Spleen (tissue), 11 donors: Measurements from ENCODE around the gene PCSK4. TPM values are rescaled to one million over a fixed set of nuclear protein-coding genes. Genes with fewer than 3 reads are reported as not detected.

Experiments used
- DNase-seq: peaks from one replicate; pipeline ENCODE4 v3.0.0-alpha.2; 2020
- H3K27ac ChIP-seq, 8 donors: fragments of 200-600 bp; sonication (generic) in 7 of 8; 1 replicate in 4 of 8; 2 replicates in 4 of 8; pipeline versions ENCODE4 v1.5.0 to v1.8.0; 2016 to 2021; ENCODE audit warnings: inconsistent platforms in 4 of 8, mild to moderate bottlenecking in 4 of 8, moderate library complexity in 1 of 8
- H3K27me3 ChIP-seq, 7 donors: fragments of 200-600 bp; sonication (generic) in 6 of 7; replicated peaks in 1 of 7; 1 replicate in 4 of 7; 2 replicates in 3 of 7; pipeline versions ENCODE4 v1.5.0 to v1.8.0; 2016 to 2021; ENCODE audit warnings: inconsistent platforms in 3 of 7, mild to moderate bottlenecking in 1 of 7
- H3K36me3 ChIP-seq, 6 donors: fragments of 200-600 bp; sonication (generic) in 5 of 6; 1 replicate in 4 of 6; 2 replicates in 2 of 6; pipeline versions ENCODE4 v1.5.0 to v1.8.0; 2016 to 2021; ENCODE audit warnings: inconsistent platforms in 2 of 6
- H3K4me1 ChIP-seq, 6 donors: fragments of 200-600 bp; sonication (generic) in 5 of 6; 1 replicate in 3 of 6; 2 replicates in 3 of 6; pipeline versions ENCODE4 v1.5.0 to v1.8.0; 2016 to 2021; ENCODE audit warnings: inconsistent platforms in 3 of 6
- H3K4me3 ChIP-seq, 8 donors: fragments of 200-600 bp; sonication (generic) in 7 of 8; 1 replicate in 4 of 8; 2 replicates in 4 of 8; pipeline versions ENCODE4 v1.5.0 to v1.8.0; 2016 to 2021; ENCODE audit warnings: inconsistent platforms in 4 of 8, mild to moderate bottlenecking in 4 of 8, moderate library complexity in 2 of 8
- H3K9me3 ChIP-seq, 8 donors: fragments of 200-600 bp; sonication (generic) in 7 of 8; 1 replicate in 4 of 8; 2 replicates in 4 of 8; pipeline versions ENCODE4 v1.5.0 to v1.8.0; 2016 to 2021; ENCODE audit warnings: inconsistent platforms in 4 of 8
- CTCF ChIP-seq, 11 experiments: fragments of 200-600 bp in 7 of 11; fragments of 450-650 bp in 4 of 11; sonication (generic) in 4 of 11; IDR thresholded peaks in 8 of 11; conservative IDR thresholded peaks in 3 of 11; 1 replicate in 7 of 11; 2 replicates in 4 of 11; pipeline versions ENCODE4 v1.4.0 to v1.8.0; 2016 to 2021; ENCODE audit warnings: antibody characterized with exemption in 11 of 11, inconsistent platforms in 4 of 11, mild to moderate bottlenecking in 1 of 11
- POLR2A ChIP-seq, 3 donors: fragments of 450-650 bp; IDR thresholded peaks; one replicate each; pipeline ENCODE4 v1.5.1; 2017; ENCODE audit warnings: antibody characterized with exemption in 3 of 3, mild to moderate bottlenecking in 1 of 3
- POLR2AphosphoS5 ChIP-seq, 3 donors: sonication (generic); formaldehyde crosslinking; IDR thresholded peaks; one replicate each; pipeline ENCODE4 v1.5.1; 2017; ENCODE audit warnings: antibody characterized with exemption in 3 of 3
- WGBS, 5 donors: extraction: QIAGEN DNeasy Blood & Tissue Kit in 3 of 5; methylation state at CpG; one replicate each; pipeline versions ENCODE4 v1.1.5 to v1.1.7; 2013 to 2018; 5-methylcytosine and 5-hydroxymethylcytosine counted together
- intact Hi-C: fragments of 100-400 bp; cut with DNase I; formaldehyde crosslinking; loops from one replicate; pipeline ENCODE4 v1.15.0; 2023; ENCODE audit warnings: low total_unique reads
- polyA plus RNA-seq, 3 donors: library from polyadenylated mRNA; stranded (reverse); fragments of 200-250 nt; gene quantifications; one replicate each; pipeline ENCODE4 v1.2.1, GENCODE V29; 2013
- total RNA-seq, 7 donors: library from RNA; depleted of rRNA in 3 of 7; stranded (reverse); fragments of >200 nt in 3 of 7; fragmentation: NEBNext Ultra II Directional in 4 of 7; extraction: Animal tissue kit (Norgen Biotek cat#: 25700) in 4 of 7; gene quantifications; one replicate each; pipeline versions ENCODE4 v1.1.0 to v1.2.1, GENCODE V29; 2016 to 2021
- donor health status: healthy with polysubstance abuse.
- donor health status: DM: no; HTN: no; CAD: no; lungs with moderate emphysema.
- donor health status: DM: no; HTN: no; CAD: no.
- donor health status: Bipolar disorder and iron deficiency.
- donor health status: healthy.
- donor health status: DM: no; HTN: no; CAD: no.
- donor health status: DM: yes; HTN: yes; CAD: no.

Gene PCSK4
- total and polyA plus RNA-seq, 10 donors, result 1.1 to 4.2 (median 1.9) TPM

DNA sequence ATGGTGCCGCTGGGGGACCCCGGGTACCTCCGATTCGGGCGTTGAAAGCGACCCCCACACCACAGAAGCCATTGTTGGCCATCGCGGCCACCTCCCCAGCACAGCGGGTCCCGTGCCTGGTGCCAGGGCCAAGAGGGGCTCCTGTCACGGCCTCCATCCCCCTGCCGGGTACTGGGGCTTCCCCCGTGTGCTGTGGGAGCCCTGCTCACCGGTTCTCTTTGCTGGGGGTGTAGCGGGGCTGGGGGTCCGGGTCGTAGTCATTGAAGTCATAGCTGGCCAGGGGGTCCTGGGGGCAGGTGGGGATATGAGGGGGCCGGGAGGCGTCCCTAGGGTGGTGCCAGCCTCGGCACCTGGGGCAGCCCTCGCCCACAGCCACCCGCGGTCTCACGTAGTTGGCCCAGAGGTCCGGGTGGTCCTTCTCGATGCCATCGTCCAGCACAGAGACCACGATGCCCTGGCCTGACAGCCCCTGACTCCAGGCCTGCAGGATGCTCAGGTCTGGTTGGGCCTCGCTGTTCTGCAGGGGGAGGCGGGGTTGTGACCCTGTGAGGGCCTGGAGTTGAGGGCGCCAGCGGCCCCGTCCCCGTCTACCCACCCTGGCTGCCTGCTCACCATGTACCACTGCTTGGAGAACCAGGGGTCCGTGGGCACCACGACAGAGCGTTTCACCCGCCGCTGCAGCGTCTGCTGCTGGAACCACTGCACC is 2.4 kb downstream of the PCSK4 start:
- Histone ChIP-seq H3K4me3 (no peak overlapping the region), H3K27ac (no peak overlapping the region), H3K9me3 (no peaks in the 10 kb centered on the region), H3K36me3 (no peaks in the 10 kb centered on the region), H3K27me3 (peaks cover 0 to 35% (median 0%) of the 10 kb centered on the region in 7 donors), H3K4me1 (peaks cover 6 to 34% (median 19%) of the 10 kb centered on the region in 6 donors)
- TF ChIP-seq POLR2AphosphoS5 (IDR thresholded peaks at IDR 0.05) (no peak), POLR2A (IDR thresholded peaks at IDR 0.05) (no peak), CTCF (IDR thresholded peaks at IDR 0.05 in 8 of 11, conservative IDR thresholded peaks at IDR 0.05 in 3 of 11) (no peak)
- 87 to 88% (median 88%) methylated on average over 31 to 40 of the region's 40 CpGs for WGBS, 5 donors
- peak; percentile 78 for DNase-seq
- intact Hi-C loops, result no loop called here

DNA sequence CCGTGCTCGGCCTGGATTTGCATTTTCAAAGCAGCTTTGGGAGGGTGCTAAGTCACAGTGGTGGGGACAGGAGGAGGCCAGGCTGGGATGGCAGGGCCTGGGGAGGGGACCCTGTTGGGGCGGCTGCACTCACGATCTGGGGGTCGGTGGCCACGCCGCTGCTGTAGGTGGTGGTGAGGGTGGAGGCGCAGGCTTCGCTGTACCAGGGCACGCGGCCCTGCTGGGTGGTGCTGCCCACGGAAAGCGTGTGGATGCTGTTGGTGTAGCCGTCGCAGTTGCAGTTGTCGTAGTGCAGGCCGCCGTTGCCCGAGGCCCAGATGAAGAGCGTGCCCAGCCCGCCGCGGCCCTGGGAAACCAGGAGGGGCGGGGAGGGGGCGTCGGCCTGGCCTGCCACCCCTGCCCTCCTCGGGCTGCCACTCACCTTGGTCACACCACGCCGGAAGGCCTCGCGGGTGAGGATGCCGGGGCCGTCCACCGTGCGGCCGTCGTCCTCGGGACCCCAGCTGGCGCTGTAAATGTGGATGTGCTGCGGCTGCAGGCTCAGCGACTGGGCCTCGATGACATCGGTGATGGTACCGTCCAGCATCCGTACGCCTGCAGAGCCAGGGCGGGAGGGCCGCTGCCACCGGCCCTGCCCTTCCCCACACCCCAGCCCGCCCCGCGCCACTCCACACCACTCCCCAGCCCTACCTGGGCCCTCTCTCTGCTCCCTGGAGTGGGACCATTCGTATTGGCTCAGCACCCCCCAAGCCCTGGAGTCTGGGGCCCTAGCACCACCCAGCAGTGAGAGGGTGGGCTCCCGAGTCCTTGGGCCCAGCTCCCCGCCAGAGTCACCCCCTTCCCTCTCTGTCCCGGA is 3.2 kb downstream of the PCSK4 start:
- DNase-seq, result peak; percentile 66
- Histone ChIP-seq H3K9me3 (no peaks in the 10 kb centered on the region), H3K36me3 (no peaks in the 10 kb centered on the region), H3K27ac (no peak overlapping the region), H3K27me3 (peaks cover 0 to 27% (median 0%) of the 10 kb centered on the region in 7 donors), H3K4me1 (peaks cover 6 to 27% (median 19%) of the 10 kb centered on the region in 6 donors), H3K4me3 (no peak overlapping the region)
- no peak for TF ChIP-seq POLR2A (IDR thresholded peaks at IDR 0.05)
- no peak for TF ChIP-seq CTCF (IDR thresholded peaks at IDR 0.05 in 8 of 11, conservative IDR thresholded peaks at IDR 0.05 in 3 of 11)
- TF ChIP-seq POLR2AphosphoS5 (IDR thresholded peaks at IDR 0.05), result no peak
- 92 to 95% (median 94%) methylated on average over 26 to 56 of the region's 56 CpGs for WGBS, 5 donors
- intact Hi-C loops, result no loop called here

DNA sequence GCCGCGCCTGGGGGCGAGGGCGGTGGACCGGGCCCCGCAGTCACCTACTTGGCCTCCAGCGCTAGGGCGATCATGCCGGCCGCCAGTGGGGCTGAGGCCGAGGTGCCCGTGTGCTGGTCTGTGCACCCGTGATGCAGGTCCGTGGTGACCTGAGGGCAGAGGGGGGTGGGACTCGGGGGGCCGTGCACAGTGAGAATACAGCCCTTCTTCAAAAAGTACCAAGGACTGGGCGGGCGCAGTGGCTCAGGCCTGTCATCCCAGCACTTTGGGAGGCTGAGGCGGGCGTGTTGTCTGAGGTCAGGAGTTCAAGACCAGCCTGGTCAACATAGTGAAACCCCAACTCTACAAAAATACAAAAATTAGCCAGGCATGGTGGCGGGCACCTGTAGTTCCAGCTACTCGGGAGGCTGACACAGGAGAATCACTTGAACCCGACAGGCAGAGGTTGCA is 6.1 kb downstream of the PCSK4 start:
- no peak for TF ChIP-seq POLR2AphosphoS5 (IDR thresholded peaks at IDR 0.05)
- no peak for TF ChIP-seq POLR2A (IDR thresholded peaks at IDR 0.05)
- no peak for TF ChIP-seq CTCF (IDR thresholded peaks at IDR 0.05 in 8 of 11, conservative IDR thresholded peaks at IDR 0.05 in 3 of 11)
- DNase-seq, result no peak
- Histone ChIP-seq H3K27me3 (peaks cover 0 to under 1% (median 0%) of the 10 kb centered on the region in 7 donors), H3K4me3 (no peak overlapping the region), H3K4me1 (peaks cover 0 to 17% (median 6%) of the 10 kb centered on the region in 6 donors), H3K36me3 (no peaks in the 10 kb centered on the region), H3K27ac (no peak overlapping the region), H3K9me3 (no peaks in the 10 kb centered on the region)
- intact Hi-C loops, result no loop called here
- 88 to 95% (median 93%) methylated on average over 17 to 23 of the region's 23 CpGs for WGBS, 5 donors
